Adipocyte (in vitro differentiated cells): ENCODE measurements around the gene DLEU7.

ENCODE experiments used
- DNase-seq: peaks from one replicate; pipeline ENCODE4 v3.0.0-alpha.2; 2015; ENCODE audit warnings: low read depth
- H3K27me3 ChIP-seq: replicated peaks from 2 replicates; pipeline ENCODE4 v1.7.0; 2013; ENCODE audit warnings: mild to moderate bottlenecking, low read length, moderate library complexity; ENCODE audit not compliant: control insufficient read depth, insufficient read depth
- H3K36me3 ChIP-seq: 2 replicates; pipeline ENCODE4 v1.7.0; 2013; ENCODE audit warnings: low read length, mild to moderate bottlenecking, moderate library complexity; ENCODE audit not compliant: control insufficient read depth, insufficient read depth, severe bottlenecking
- H3K4me1 ChIP-seq: 2 replicates; pipeline ENCODE4 v1.7.0; 2013; ENCODE audit warnings: mild to moderate bottlenecking, low read length, moderate library complexity; ENCODE audit not compliant: control insufficient read depth, insufficient read depth
- H3K4me3 ChIP-seq: 2 replicates; pipeline ENCODE4 v1.7.0; 2013; ENCODE audit warnings: mild to moderate bottlenecking, low read length, moderate library complexity
- H3K9ac ChIP-seq: 2 replicates; pipeline ENCODE4 v1.7.0; 2013; ENCODE audit warnings: mild to moderate bottlenecking, low read length, moderate library complexity
- H3K9me3 ChIP-seq: 2 replicates; pipeline ENCODE4 v1.7.0; 2013; ENCODE audit warnings: mild to moderate bottlenecking, low read length, moderate library complexity; ENCODE audit not compliant: control insufficient read depth

Gene DLEU7

DNA sequence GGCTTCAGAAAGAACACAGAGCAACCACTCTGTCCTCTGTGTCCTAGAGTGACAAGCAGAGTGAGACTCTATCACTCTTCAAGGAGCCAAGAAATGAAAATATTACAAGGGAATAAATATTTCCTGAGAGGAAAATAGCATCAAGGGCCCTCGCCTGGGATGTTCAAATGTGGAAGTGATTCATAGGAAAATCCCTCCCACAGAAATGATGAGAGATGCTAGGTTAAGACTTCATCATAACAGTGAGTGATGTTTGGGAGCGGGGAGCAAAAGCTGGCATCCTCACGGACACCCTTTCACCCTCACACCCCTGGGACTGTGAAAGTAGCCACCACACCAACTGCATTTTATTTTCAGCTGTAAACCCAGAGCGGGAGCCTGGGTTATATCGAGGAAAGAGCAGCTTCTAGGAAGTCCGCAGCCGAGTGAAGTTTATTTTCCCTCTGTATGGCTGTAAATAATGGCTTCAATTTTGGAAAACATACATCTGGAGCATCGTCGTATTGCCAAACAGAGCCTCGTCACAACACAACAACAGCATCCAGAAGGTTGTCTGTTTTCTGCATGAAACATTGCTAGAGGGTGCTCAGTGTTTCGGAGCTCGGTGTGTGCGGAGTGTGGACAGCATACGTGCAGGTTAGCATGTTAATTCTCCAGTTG is 54.8 kb downstream of the DLEU7 start:
- H3K9me3 ChIP-seq: no peaks in the 10 kb centered on the region
- DNase-seq: no peak
- H3K9ac ChIP-seq: no peak overlapping the region
- no peak overlapping the region for H3K4me3 ChIP-seq
- no peaks in the 10 kb centered on the region for H3K36me3 ChIP-seq
- H3K4me1 ChIP-seq: no peaks in the 10 kb centered on the region
- no peaks in the 10 kb centered on the region for H3K27me3 ChIP-seq

DNA sequence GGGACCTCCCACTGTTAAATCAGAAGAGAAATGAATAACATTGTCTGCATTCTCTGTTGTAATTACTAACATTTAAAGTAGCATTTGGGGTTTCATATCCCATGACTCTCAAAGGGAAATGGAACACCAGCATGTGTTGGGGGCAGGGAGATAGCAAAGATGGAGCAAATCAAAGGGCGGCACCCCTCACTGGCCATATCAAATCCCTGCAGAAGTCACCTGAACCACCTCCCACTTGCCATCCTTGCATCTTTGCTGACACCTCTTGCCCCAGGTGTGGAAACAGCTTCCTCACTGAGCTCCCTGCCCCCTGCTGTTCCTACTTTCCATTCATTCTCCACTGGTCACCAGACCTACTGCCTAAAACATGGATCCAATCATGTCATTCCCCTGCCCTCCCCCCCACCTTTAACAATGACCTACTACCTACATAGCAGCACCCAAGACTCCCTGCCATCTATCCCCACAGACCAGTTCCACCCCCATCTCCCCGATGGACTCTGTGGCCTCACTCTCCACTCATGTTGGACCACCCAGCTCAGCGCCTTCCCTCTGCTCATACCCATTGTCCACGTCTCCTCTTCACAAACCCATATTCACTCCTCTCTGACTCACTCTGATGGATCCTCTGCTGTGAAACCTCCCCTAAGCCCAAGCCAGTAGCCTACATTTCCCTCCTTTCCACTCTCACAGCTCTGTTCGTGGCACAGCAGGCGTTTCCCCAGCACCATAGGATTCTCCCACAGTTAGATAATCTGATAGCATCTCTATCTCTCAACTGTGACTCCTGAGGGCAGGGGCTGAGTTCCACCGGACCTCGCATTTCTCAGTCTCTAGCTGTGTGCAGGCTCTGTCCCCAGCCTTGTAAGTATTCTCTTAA is 55.9 kb downstream of the DLEU7 start:
- H3K4me3 ChIP-seq: no peak overlapping the region
- H3K36me3 ChIP-seq: no peaks in the 10 kb centered on the region
- H3K9me3 ChIP-seq: no peaks in the 10 kb centered on the region
- no peaks in the 10 kb centered on the region for H3K4me1 ChIP-seq
- H3K27me3 ChIP-seq: peaks cover 6% of the 10 kb centered on the region
- no peak overlapping the region for H3K9ac ChIP-seq
- DNase-seq: no peak

DNA sequence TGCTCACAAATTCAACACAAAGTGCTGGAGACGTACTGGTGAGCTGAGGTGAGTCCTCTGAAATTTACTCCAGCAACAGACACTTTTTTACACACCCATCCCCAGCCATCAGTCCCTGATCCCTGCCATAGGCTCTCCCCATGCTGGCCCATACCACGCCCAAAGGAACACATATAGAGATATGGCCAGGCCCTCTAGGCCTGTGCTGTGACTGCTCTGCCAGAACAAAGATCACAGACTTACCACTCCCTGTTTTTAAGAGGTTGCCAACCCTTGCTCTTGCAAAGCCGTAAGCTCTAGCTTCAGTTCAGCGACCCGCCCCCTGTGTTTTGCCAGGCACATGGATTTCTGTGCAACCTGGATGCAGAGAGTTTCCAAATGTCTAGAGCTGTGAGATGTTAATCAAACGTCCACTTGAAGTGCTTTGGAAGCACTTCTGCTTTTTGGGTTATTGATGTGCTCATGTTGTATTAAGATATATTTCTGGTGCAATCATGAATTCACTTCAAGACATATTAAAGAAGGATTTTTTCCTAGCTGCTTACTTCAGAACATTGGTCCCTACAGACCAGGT is 59.7 kb downstream of the DLEU7 start:
- no peak overlapping the region for H3K9ac ChIP-seq
- no peak overlapping the region for H3K4me3 ChIP-seq
- no peaks in the 10 kb centered on the region for H3K9me3 ChIP-seq
- peaks cover 6% of the 10 kb centered on the region for H3K27me3 ChIP-seq
- no peaks in the 10 kb centered on the region for H3K4me1 ChIP-seq
- DNase-seq: no peak
- H3K36me3 ChIP-seq: no peaks in the 10 kb centered on the region

DNA sequence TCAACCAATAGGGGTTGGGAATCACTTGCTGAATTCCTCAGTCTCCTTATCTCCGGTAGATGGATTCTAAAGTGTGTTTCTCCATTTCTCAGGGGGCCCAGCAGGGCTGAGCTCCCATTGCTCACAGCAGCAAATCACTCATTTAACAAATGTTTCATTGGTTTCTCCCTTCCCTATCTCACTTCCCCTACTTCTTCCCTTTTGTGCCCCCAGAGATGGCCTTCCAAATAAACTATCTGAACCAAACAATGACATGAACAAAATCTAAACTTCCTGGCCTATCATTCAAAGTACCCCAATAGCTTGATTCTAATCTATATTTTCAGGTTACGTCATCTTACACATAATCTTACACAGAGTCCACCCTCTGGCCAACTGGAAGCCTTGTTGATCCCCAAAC is 60.4 kb downstream of the DLEU7 start:
- H3K4me1 ChIP-seq: no peaks in the 10 kb centered on the region
- no peak for DNase-seq
- H3K27me3 ChIP-seq: peaks cover 6% of the 10 kb centered on the region
- no peak overlapping the region for H3K9ac ChIP-seq
- H3K36me3 ChIP-seq: no peaks in the 10 kb centered on the region
- H3K9me3 ChIP-seq: no peaks in the 10 kb centered on the region
- no peak overlapping the region for H3K4me3 ChIP-seq

DNA sequence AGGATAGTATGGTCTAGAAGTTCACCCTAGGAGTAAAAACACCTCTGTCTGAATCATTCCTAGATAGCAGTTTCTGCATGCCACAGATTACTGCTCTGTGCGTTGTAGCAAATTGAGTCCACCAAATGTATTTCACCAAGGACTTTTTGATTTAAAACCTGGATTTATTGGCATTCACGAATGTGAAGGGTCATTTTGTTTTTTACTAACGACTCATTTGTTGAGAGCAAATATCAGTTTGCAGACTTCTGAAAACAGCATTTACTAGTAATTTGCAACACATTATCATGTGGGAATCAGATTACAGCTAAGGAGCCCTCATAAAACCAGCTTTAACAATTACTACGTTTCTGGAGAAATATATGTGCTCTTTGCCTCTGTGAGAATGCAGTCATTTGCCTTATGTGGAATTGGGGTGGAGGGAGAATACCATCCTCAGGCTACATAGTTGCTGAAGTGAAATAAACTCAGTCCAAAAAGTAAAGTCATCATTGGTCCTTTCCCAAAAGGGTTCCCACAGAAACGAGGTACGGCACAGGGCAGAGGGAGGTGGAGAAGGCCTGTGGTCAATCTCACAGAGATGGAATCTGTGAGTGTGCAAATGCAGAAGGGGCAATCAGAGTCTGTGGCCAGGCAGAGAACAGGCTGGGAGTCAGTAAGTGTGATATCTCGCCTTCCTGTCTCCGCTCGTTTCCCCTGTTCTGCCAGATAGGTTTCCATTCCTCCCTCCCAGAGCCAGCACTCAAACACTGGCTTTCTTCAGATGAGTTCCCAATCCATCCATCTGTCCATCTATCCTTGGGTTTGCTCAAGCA is 63.1 kb downstream of the DLEU7 start:
- Histone ChIP-seq H3K4me1 (no peaks in the 10 kb centered on the region), H3K4me3 (no peak overlapping the region), H3K36me3 (no peaks in the 10 kb centered on the region), H3K9me3 (peaks cover 4% of the 10 kb centered on the region), H3K27me3 (peaks cover 6% of the 10 kb centered on the region), H3K9ac (no peak overlapping the region)
- DNase-seq: peak; percentile 9

DNA sequence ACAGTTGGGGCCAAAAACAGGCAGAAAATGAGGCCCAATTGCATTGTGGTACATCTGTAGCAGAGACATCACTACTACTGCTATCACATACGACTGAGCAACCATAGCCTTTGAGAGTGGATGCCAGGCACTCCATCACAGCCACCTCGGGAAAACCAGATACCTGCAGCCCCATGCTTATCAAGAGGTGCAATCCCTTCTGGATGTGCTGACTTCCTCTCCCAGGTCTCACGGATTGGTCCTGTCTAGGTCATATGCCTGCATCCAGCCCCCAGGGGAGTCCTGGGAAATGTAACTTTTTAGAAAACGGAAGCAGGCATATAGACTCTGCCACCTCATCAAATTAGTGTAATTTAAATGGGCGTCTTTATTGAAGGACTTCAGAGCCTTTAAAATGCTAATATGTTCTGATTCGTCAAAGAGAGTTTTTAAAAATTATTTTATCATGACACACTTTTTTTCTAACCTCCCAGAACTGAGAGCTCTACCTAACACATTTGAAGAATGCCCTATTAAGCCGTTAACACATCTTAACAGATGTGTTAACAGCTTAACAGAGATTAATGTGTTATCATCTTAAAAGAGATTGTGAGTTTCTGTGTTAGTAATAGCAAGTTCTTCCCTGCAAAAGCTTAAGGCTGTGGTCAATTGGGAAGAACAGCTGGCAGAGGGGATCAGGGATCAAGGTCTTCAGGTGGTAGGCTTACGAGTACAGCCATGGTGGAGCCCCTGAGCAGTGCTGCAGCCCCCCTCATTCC is 63.9 kb downstream of the DLEU7 start:
- Histone ChIP-seq H3K4me1 (no peaks in the 10 kb centered on the region), H3K4me3 (no peak overlapping the region), H3K9me3 (peaks cover 12% of the 10 kb centered on the region), H3K27me3 (peaks cover 6% of the 10 kb centered on the region), H3K9ac (no peak overlapping the region), H3K36me3 (no peaks in the 10 kb centered on the region)
- DNase-seq: no peak
